Activated naive CD8-positive, alpha-beta T cell treated with anti-CD3 and anti-CD28 coated beads for 36 hours (primary cell): ENCODE results near the gene ZNRF3. TPM values are rescaled to one million over a fixed set of nuclear protein-coding genes. Genes with fewer than 3 reads are reported as not detected.
A peak's percentile ranks its signal among the peaks of the same experiment; 100 is the strongest.
"Not testable (repeated sequence)": the region's sequence is repeated elsewhere in the genome, so short reads cannot be mapped to it uniquely, and the experiment has no call there.

ENCODE experiments used
- DNase-seq: peaks from one replicate; pipeline ENCODE4 v3.0.0; 2021
- H3K27ac Mint-ChIP-seq: one replicate; pipeline ENCODE4 v1.8.0; 2022; ENCODE audit warnings: mild to moderate bottlenecking, moderate library complexity, mixed read lengths
- H3K27me3 Mint-ChIP-seq: one replicate; pipeline ENCODE4 v1.8.0; 2022; ENCODE audit warnings: mild to moderate bottlenecking, mixed read lengths
- H3K36me3 Mint-ChIP-seq: one replicate; pipeline ENCODE4 v1.8.0; 2021; ENCODE audit warnings: mild to moderate bottlenecking, mixed read lengths
- H3K4me1 Mint-ChIP-seq: one replicate; pipeline ENCODE4 v1.8.0; 2021; ENCODE audit warnings: mixed read lengths
- H3K4me3 Mint-ChIP-seq: one replicate; pipeline ENCODE4 v1.8.0; 2022; ENCODE audit warnings: mild to moderate bottlenecking, moderate library complexity, mixed read lengths
- H3K9me3 Mint-ChIP-seq: one replicate; pipeline ENCODE4 v1.8.0; 2022; ENCODE audit warnings: mixed read lengths
- total RNA-seq, 2 experiments: library from RNA; stranded (reverse); gene quantifications; one replicate each; pipeline ENCODE4 v1.2.3, GENCODE V29; 2021

The ZNRF3 gene
- total RNA-seq, 2 experiments from 2014 or later, result 2.2 to 2.4 TPM

- H3K9me3 Mint-ChIP-seq, result no peaks in the 10 kb centered on the region
- no peaks in the 10 kb centered on the region for H3K36me3 Mint-ChIP-seq
- H3K4me1 Mint-ChIP-seq, result peaks cover 10% of the 10 kb centered on the region
- H3K4me3 Mint-ChIP-seq, result no peak overlapping the region
- H3K27me3 Mint-ChIP-seq, result no peaks in the 10 kb centered on the region
- no peak for DNase-seq
- no peak overlapping the region for H3K27ac Mint-ChIP-seq
These were observed 10.0 kb upstream of the ZNRF3 start for GRCh38 chr22:28873183-28873963.

DNA sequence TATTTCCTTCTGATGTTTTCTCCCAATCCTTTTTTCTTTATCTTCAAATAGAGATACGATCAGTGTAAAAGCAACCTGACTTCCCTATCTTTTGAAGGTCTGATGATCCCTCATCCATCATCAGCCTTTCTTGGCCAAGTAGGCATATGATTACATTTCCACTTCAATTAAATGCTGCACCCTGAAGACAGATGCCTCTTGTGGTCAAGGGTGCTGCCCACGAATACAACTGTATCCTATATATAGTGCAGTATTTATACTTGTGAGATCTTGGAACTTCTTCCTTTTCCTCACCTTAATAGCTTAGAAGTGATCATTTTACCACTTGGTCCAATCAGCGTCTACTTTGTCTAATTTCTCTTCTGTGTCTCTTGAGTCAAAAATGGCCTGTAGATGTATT lies 9.3 kb upstream of the ZNRF3 start:
- Mint-ChIP-seq H3K36me3 (no peaks in the 10 kb centered on the region), H3K9me3 (no peaks in the 10 kb centered on the region), H3K27me3 (no peaks in the 10 kb centered on the region), H3K4me3 (no peak overlapping the region), H3K4me1 (peaks cover 10% of the 10 kb centered on the region), H3K27ac (no peak overlapping the region)
- DNase-seq, result no peak

DNA sequence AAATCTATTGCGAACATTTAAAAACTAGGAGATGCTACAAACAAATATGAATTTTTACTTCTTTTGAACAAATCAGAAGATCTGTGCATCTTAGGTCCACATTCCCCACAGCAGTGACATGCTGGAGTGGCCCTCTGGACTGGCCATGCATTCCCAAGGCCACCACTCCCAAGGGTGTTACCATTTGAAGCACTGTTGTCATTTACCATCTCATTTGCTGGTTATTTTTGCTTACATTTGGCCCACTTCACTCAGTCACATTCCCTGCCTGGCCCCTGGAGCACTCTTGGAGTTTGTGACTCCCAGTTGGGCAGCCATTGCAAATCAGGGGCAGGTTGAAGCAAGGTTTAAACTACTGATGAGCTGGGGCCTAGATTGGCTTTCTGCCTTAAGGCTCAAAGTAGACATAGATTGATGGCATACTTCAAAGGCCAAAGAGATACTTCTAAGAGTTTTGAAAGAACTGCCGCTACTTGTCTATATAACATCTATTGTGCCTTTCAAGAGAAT lies 8.5 kb upstream of the ZNRF3 start:
- Mint-ChIP-seq H3K9me3 (no peaks in the 10 kb centered on the region), H3K4me1 (peaks cover 10% of the 10 kb centered on the region), H3K27me3 (peaks cover 5% of the 10 kb centered on the region), H3K36me3 (no peaks in the 10 kb centered on the region), H3K4me3 (no peak overlapping the region), H3K27ac (no peak overlapping the region)
- no peak for DNase-seq

GRCh38 chr22:28882545-28882877 lies 861 bp upstream of the ZNRF3 start:
- H3K27me3 Mint-ChIP-seq, result peaks cover 42% of the 10 kb centered on the region
- peak overlapping the region; percentile 76 for H3K4me3 Mint-ChIP-seq
- H3K9me3 Mint-ChIP-seq, result no peaks in the 10 kb centered on the region
- peak; percentile 32 for DNase-seq
- H3K27ac Mint-ChIP-seq, result peak overlapping the region; percentile 72
- peaks cover 2% of the 10 kb centered on the region for H3K36me3 Mint-ChIP-seq
- peaks cover 19% of the 10 kb centered on the region for H3K4me1 Mint-ChIP-seq

DNA sequence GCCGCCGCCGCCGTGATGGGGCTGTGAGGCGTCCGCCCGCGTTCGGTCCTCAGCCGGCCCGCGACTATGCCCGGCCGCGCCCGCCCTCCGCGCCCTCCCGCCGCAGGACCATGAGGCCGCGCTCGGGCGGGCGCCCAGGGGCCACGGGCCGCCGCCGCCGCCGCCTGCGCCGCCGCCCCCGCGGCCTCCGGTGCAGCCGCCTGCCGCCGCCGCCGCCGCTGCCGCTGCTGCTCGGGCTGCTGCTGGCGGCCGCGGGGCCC lies 215 bp downstream of the ZNRF3 start:
- Mint-ChIP-seq H3K4me3 (no peak overlapping the region), H3K27me3 (peaks cover 52% of the 10 kb centered on the region), H3K27ac (no peak overlapping the region), H3K36me3 (peaks cover 2% of the 10 kb centered on the region), H3K9me3 (no peaks in the 10 kb centered on the region), H3K4me1 (peaks cover 22% of the 10 kb centered on the region)
- no peak for DNase-seq

DNA sequence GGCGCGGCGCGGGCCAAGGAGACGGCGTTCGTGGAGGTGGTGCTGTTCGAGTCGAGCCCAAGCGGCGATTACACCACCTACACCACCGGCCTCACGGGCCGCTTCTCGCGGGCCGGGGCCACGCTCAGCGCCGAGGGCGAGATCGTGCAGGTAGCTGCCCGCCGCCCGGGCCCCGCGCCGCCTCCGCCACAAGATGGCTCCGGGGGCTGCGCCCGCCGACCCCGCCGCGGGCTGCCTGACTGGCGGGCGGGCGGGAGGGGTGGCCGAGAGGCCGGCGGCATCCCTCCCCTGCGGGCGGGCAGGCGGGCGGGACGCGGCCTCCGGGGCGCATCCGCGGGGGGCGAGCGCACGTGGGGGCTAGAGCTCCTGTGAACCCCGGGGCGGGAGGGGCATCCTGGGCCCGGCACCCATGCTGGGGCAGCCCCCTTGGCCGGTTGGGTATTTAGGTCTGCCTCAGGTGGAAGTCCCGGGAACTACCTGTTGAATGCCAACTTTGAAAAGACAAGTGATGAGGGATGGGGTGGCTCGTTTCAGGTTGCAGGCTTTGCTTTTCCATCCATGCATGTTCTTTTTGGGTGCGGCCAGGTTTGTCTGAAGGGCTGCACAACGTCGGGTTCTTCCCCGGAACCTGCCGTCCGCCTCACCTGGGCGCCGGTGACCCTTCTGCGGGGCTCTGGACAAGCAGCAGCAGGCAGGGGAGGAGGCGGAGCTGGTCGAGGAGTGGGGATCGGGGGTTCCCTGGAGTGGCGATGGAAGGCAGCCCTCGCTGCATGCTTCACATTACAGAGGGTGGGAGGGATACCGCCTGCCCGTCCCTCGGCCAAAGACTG lies 760 bp downstream of the ZNRF3 start:
- H3K36me3 Mint-ChIP-seq, result peaks cover 2% of the 10 kb centered on the region
- peak; percentile 40 for DNase-seq
- H3K27me3 Mint-ChIP-seq, result peaks cover 52% of the 10 kb centered on the region
- peak overlapping the region; percentile 77 for H3K4me3 Mint-ChIP-seq
- H3K9me3 Mint-ChIP-seq, result no peaks in the 10 kb centered on the region
- peaks cover 22% of the 10 kb centered on the region for H3K4me1 Mint-ChIP-seq
- no peak overlapping the region for H3K27ac Mint-ChIP-seq

DNA sequence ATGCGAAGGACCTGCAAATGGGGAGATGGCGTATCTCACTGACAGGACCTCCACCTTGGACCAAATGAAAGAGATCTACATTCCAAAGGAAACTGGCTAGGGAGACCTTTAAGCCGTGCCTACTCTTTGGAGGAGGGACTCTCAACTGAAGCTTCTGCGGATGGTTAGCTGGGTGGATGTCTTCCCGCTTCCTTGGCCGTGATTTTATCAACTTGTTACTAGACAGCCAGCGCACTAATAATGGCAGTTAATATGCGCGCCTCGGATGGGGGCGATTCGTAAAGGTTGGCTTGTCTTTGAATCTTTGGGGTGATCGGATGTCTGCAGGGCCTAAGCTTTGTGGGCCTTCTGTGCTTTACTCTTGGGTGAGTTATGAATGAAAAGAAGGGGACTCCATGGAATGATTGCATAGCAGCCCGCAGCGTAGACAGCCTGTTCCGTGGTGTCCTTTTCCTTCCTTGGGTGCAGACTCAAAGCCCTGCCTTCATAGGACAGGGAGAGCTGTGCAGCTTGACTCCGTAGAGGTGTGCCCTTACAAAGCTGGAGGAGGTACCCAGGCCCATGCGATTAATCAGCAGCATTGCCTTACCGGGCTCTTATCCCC lies 1.5 kb downstream of the ZNRF3 start:
- peaks cover 2% of the 10 kb centered on the region for H3K36me3 Mint-ChIP-seq
- DNase-seq, result no peak
- peaks cover 29% of the 10 kb centered on the region for H3K4me1 Mint-ChIP-seq
- H3K9me3 Mint-ChIP-seq, result no peaks in the 10 kb centered on the region
- H3K27ac Mint-ChIP-seq, result no peak overlapping the region
- peaks cover 50% of the 10 kb centered on the region for H3K27me3 Mint-ChIP-seq
- peak overlapping the region; percentile 77 for H3K4me3 Mint-ChIP-seq

DNA sequence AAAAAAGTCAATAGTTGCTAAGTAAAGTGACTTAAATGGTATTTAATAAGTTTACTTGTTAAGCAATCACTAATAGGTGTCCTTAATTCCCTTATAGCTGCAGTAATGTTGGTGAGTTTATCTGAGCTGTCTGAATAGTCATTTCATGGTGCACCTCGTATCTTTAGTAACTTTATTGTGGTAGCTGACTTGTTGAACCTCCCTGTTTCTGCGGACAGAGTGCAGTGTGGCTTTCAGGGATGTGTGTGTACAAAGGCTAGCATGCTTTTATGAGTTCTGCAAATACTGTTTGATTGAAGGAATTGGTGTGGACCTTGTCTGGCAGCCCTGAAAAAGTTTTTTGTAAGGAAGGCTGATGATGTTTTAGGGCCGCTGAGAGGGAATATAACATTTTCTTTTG lies 2.6 kb downstream of the ZNRF3 start:
- Mint-ChIP-seq H3K9me3 (no peaks in the 10 kb centered on the region), H3K27ac (no peak overlapping the region), H3K4me3 (no peak overlapping the region), H3K27me3 (peaks cover 54% of the 10 kb centered on the region), H3K36me3 (peaks cover 2% of the 10 kb centered on the region), H3K4me1 (peaks cover 30% of the 10 kb centered on the region)
- DNase-seq, result no peak

DNA sequence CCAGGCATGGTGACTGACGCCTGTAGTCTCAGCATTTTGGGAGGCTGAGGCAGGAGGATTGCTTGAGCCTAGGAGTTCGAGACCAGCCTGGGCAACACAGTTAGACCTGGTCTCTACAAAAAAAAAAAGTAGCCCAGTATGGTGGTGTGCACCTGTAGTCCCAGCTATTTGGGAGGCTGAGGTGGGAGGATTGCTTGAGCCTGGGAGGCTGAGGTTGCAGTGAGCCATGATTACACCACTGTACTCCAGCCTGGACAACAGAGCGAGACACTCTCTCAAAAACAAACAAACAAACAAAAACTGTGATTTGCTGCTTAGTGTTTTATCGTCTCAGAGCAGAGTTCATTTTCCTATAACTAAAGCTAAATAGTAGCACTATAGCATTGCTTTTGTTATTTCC lies 3.3 kb downstream of the ZNRF3 start:
- H3K4me3 Mint-ChIP-seq, result not testable (repeated sequence)
- H3K27me3 Mint-ChIP-seq, result peaks cover 53% of the 10 kb centered on the region

GRCh38 chr22:28887725-28888459 lies 4.5 kb downstream of the ZNRF3 start:
- Mint-ChIP-seq H3K27ac (no peak overlapping the region), H3K27me3 (peaks cover 53% of the 10 kb centered on the region), H3K4me3 (no peak overlapping the region), H3K36me3 (peaks cover 2% of the 10 kb centered on the region), H3K4me1 (peaks cover 26% of the 10 kb centered on the region), H3K9me3 (no peaks in the 10 kb centered on the region)
- DNase-seq, result no peak

More for the DNA sequence above, 3.3 kb downstream of the ZNRF3 start:
- not testable (repeated sequence) for H3K9me3 Mint-ChIP-seq, H3K36me3 Mint-ChIP-seq, H3K27ac Mint-ChIP-seq, DNase-seq
- peaks cover 30% of the 10 kb centered on the region for H3K4me1 Mint-ChIP-seq

DNA sequence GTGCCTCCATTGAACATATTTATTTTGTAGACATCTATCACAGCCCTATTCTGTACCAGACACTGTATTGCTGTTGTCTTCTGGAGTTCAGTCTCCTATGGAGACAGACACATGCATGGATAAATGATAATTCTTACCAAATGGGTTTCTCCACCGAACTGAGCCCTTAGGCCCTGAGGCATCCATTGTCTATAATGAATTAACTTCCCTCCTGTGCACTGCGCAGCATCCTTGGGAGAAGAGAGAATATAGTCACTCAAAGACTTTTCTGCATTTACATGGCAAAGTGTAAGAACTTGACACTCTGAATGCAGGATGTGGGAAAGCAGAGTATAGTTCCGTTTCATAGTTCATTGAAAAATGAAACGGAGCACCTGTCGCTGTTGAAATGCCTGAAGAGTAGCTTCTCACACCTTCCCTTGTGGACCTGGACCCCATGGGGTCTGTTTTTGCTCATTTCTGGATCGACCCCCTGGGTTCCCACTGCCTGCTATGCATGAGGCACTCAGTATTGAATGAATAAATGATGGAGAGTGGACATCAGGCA lies 6.2 kb downstream of the ZNRF3 start:
- Mint-ChIP-seq H3K36me3 (peaks cover 2% of the 10 kb centered on the region), H3K27ac (no peak overlapping the region), H3K4me1 (peaks cover 22% of the 10 kb centered on the region), H3K4me3 (no peak overlapping the region), H3K9me3 (no peaks in the 10 kb centered on the region), H3K27me3 (peaks cover 49% of the 10 kb centered on the region)
- no peak for DNase-seq

- H3K4me1 Mint-ChIP-seq, result peaks cover 15% of the 10 kb centered on the region
- H3K4me3 Mint-ChIP-seq, result no peak overlapping the region
- H3K27ac Mint-ChIP-seq, result no peak overlapping the region
- no peak for DNase-seq
- H3K27me3 Mint-ChIP-seq, result peaks cover 32% of the 10 kb centered on the region
- H3K9me3 Mint-ChIP-seq, result no peaks in the 10 kb centered on the region
- no peaks in the 10 kb centered on the region for H3K36me3 Mint-ChIP-seq
These were observed 7.9 kb downstream of the ZNRF3 start for GRCh38 chr22:28891156-28891733.

GRCh38 chr22:28892175-28892731 lies 8.9 kb downstream of the ZNRF3 start:
- Mint-ChIP-seq H3K27ac (no peak overlapping the region), H3K9me3 (no peaks in the 10 kb centered on the region), H3K27me3 (peaks cover 22% of the 10 kb centered on the region), H3K36me3 (no peaks in the 10 kb centered on the region), H3K4me3 (no peak overlapping the region), H3K4me1 (peaks cover 15% of the 10 kb centered on the region)
- no peak for DNase-seq

GRCh38 chr22:28893810-28894209 lies 10.4 kb downstream of the ZNRF3 start:
- DNase-seq, result no peak

More at GRCh38 chr22:28893810-28894209, 10.4 kb downstream of the ZNRF3 start:
- H3K9me3 Mint-ChIP-seq, result no peaks in the 10 kb centered on the region
- no peaks in the 10 kb centered on the region for H3K36me3 Mint-ChIP-seq
- H3K4me1 Mint-ChIP-seq, result peaks cover 16% of the 10 kb centered on the region
- no peak overlapping the region for H3K4me3 Mint-ChIP-seq
- H3K27me3 Mint-ChIP-seq, result peaks cover 15% of the 10 kb centered on the region
- no peak overlapping the region for H3K27ac Mint-ChIP-seq
